Measurements from ENCODE around the gene CYSTM1. TPM values are rescaled to one million over a fixed set of nuclear protein-coding genes. Genes with fewer than 3 reads are reported as not detected.
A peak's percentile ranks its signal among the peaks of the same experiment; 100 is the strongest.

The CYSTM1 gene
- total RNA-seq, 2 experiments from 2014 or later = 7.2 to 7.4 TPM

DNA sequence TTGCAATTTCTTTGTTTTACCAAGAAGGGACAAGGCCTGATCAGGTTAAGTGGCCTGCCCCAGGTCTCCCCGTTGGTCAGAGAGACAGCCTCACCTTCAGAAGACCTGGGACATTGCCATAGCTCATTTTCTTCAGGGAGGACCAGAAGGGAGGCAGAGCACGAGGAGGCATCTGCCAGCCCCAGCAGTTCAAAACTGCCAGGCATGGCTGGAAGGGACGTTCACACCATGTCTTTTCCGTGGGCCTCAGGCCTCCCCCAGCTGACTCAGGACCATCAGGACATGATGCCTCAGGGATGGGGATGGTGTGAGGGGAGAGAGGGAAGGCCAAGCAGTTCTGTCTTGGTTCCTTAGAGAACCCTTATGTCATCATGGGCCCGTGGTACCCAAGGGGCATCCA is 32.7 kb upstream of the CYSTM1 start:
- H3K4me3 ChIP-seq (ENCODE audit: low read length) = no peak overlapping the region
- ChIA-PET CTCF (no interaction called here), POLR2A (interaction anchor here (1.1 kb wide), 1 partner anchor 21 kb away, joined by 3 read pairs; no protein-coding TSS in a partner anchor)
- no peaks in the 10 kb centered on the region for H3K36me3 ChIP-seq (ENCODE audit: insufficient read depth, low read length)
- intact Hi-C loops (cut with DNase I, micrococcal nuclease) = loop anchor here in 1 of 2 experiments (5.0 kb wide), 1 partner anchor 35 kb away; no protein-coding TSS in a partner anchor
- peaks cover 29% of the 10 kb centered on the region for H3K4me1 Mint-ChIP-seq (ENCODE audit: low read depth)
- peaks cover 12 to 18% of the 10 kb centered on the region in 2 experiments for H3K27me3 ChIP-seq (ENCODE audit: control insufficient read depth in 1 of 2, insufficient read depth in 2 of 2, low read length in 2 of 2)
- no peak overlapping the region for H3K27ac ChIP-seq (ENCODE audit: low read depth in 1 of 2, low read length in 2 of 2)
- H3K4me3 Mint-ChIP-seq = no peak overlapping the region
- ATAC-seq (ENCODE audit: poor library complexity) (no peak), DNase-seq (no peak)
- peaks cover 22% of the 10 kb centered on the region for H3K27me3 Mint-ChIP-seq
- H3K4me1 ChIP-seq (ENCODE audit: insufficient read depth, low read length) = peaks cover 29% of the 10 kb centered on the region
- TF ChIP-seq, protein P1, sequence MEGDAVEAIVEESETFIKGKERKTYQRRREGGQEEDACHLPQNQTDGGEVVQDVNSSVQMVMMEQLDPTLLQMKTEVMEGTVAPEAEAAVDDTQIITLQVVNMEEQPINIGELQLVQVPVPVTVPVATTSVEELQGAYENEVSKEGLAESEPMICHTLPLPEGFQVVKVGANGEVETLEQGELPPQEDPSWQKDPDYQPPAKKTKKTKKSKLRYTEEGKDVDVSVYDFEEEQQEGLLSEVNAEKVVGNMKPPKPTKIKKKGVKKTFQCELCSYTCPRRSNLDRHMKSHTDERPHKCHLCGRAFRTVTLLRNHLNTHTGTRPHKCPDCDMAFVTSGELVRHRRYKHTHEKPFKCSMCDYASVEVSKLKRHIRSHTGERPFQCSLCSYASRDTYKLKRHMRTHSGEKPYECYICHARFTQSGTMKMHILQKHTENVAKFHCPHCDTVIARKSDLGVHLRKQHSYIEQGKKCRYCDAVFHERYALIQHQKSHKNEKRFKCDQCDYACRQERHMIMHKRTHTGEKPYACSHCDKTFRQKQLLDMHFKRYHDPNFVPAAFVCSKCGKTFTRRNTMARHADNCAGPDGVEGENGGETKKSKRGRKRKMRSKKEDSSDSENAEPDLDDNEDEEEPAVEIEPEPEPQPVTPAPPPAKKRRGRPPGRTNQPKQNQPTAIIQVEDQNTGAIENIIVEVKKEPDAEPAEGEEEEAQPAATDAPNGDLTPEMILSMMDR (IDR thresholded peaks at IDR 0.05) = no peak
- no peaks in the 10 kb centered on the region for H3K9me3 ChIP-seq (ENCODE audit: control insufficient read depth in 1 of 2, insufficient read depth in 1 of 2, low read length in 2 of 2)
- no peaks in the 10 kb centered on the region for H3K9me3 Mint-ChIP-seq
- no peaks in the 10 kb centered on the region for H3K36me3 Mint-ChIP-seq (ENCODE audit: low read depth)
- no peak overlapping the region for H3K27ac Mint-ChIP-seq

DNA sequence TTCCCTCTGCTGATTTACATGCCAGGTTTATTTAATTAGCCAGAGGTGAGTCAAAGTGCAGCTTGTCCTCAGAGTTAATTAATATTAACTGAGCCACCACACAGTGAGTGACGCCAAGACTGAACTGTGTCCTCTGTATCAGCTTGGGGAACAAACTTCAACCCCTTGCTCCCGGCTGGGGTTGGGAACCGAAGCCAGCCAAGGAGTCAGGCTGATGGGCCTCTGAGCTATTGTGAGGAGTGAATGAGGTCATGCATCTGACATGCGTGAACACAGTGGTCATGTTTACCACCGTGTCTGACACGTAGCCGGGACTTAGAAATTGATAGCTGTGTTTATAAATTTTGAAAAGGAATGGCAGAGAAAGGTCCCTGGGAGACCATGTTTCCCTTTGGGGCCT is 32.1 kb upstream of the CYSTM1 start:
- Mint-ChIP-seq H3K4me3 (no peak overlapping the region), H3K36me3 (ENCODE audit: low read depth) (no peaks in the 10 kb centered on the region), H3K9me3 (no peaks in the 10 kb centered on the region), H3K27ac (no peak overlapping the region), H3K27me3 (peaks cover 27% of the 10 kb centered on the region), H3K4me1 (ENCODE audit: low read depth) (peaks cover 23% of the 10 kb centered on the region)
- intact Hi-C loops (cut with DNase I, micrococcal nuclease) = loop anchor here in 1 of 2 experiments (5.0 kb wide), 1 partner anchor 36 kb away; no protein-coding TSS in a partner anchor
- TF ChIP-seq, protein P1 (IDR thresholded peaks at IDR 0.05) = no peak
- H3K36me3 ChIP-seq (ENCODE audit: insufficient read depth, low read length) = no peaks in the 10 kb centered on the region
- no peaks in the 10 kb centered on the region for H3K9me3 ChIP-seq (ENCODE audit: control insufficient read depth in 1 of 2, insufficient read depth in 1 of 2, low read length in 2 of 2)
- H3K27ac ChIP-seq (ENCODE audit: low read depth in 1 of 2, low read length in 2 of 2) = no peak overlapping the region
- POLR2A ChIA-PET = interaction anchor here (1.1 to 2.7 kb wide), 3 partner anchors 22 to 36 kb away, joined by 3 to 18 read pairs (median 9); partner anchors contain the start of gene PURA
- H3K4me3 ChIP-seq (ENCODE audit: low read length) = no peak overlapping the region
- no peak for DNase-seq
- peaks cover 29% of the 10 kb centered on the region for H3K4me1 ChIP-seq (ENCODE audit: insufficient read depth, low read length)
- peaks cover 12 to 18% of the 10 kb centered on the region in 2 experiments for H3K27me3 ChIP-seq (ENCODE audit: control insufficient read depth in 1 of 2, insufficient read depth in 2 of 2, low read length in 2 of 2)
- no peak for ATAC-seq (ENCODE audit: poor library complexity)
- CTCF ChIA-PET = interaction anchor here (4.3 to 4.5 kb wide), 2 partner anchors 35 to 70 kb away, joined by 38 to 52 read pairs; no protein-coding TSS in a partner anchor

DNA sequence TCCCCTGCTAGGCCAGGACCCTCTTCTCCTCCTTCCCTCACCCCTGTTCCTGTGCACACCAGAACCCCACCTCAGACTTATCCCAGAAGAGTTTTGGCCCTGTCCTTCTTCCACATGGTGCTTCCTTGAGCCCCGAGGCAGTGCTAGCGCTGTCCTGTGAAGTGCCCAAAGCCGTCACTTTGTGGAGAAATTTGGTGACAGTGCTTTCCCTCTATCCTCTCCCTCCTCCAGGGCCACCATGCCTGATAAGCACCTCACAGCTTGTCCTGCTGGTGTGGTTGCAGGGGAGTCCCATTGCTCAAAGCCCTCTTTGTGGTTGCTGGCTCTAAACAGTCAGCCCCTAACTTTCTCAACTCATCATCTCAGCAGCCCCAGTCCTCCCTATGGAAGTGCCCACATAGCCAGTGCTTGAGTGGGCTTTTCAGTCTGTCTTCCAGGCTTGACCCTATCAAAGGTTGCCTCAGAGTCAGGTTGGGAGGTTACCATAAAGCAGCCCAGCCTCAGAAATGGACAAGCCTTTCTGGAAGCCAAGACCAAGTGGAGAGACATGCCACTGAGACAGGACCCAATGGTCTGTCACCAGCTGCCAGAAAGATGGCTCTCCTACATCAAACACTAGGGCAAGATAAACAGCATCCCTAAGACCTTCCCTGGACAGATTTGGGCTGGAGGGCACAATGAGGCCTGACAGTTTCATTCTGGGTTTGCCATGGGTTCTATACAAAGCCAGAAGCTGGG is 31.3 kb upstream of the CYSTM1 start:
- Mint-ChIP-seq H3K4me1 (ENCODE audit: low read depth) (peaks cover 21% of the 10 kb centered on the region), H3K27me3 (peaks cover 27% of the 10 kb centered on the region), H3K27ac (peak overlapping the region; percentile 37), H3K4me3 (no peak overlapping the region), H3K36me3 (ENCODE audit: low read depth) (no peaks in the 10 kb centered on the region), H3K9me3 (no peaks in the 10 kb centered on the region)
- CTCF ChIA-PET = interaction anchor here (0.7 to 4.5 kb wide), 20 partner anchors 8 to 1476 kb away, joined by 3 to 52 read pairs (median 5); partner anchors contain the start of gene PURA
- H3K4me3 ChIP-seq (ENCODE audit: low read length) = no peak overlapping the region
- peaks cover 12 to 18% of the 10 kb centered on the region in 2 experiments for H3K27me3 ChIP-seq (ENCODE audit: control insufficient read depth in 1 of 2, insufficient read depth in 2 of 2, low read length in 2 of 2)
- H3K4me1 ChIP-seq (ENCODE audit: insufficient read depth, low read length) = peaks cover 29% of the 10 kb centered on the region
- no peaks in the 10 kb centered on the region for H3K36me3 ChIP-seq (ENCODE audit: insufficient read depth, low read length)
- no peaks in the 10 kb centered on the region for H3K9me3 ChIP-seq (ENCODE audit: control insufficient read depth in 1 of 2, insufficient read depth in 1 of 2, low read length in 2 of 2)
- POLR2A ChIA-PET = interaction anchor here (0.8 to 2.7 kb wide), 8 partner anchors 20 to 71 kb away, joined by 3 to 18 read pairs (median 5); partner anchors contain the start of gene PURA
- H3K27ac ChIP-seq (ENCODE audit: low read depth in 1 of 2, low read length in 2 of 2) = no peak overlapping the region
- DNase-seq = no peak
- no peak for ATAC-seq (ENCODE audit: poor library complexity)
- intact Hi-C loops (cut with DNase I, micrococcal nuclease) = loop anchor here (1.0 to 5.0 kb wide), 5 partner anchors 14 to 70 kb away; partner anchors contain the start of gene PURA (in 1 of the 2)
- TF ChIP-seq, protein P1 (IDR thresholded peaks at IDR 0.05) = no peak
